HepG2 (cell line): ENCODE results near the gene RSPH1. TPM values are rescaled to one million over a fixed set of nuclear protein-coding genes. Genes with fewer than 3 reads are reported as not detected.

Experiments used
- ATAC-seq: fragments of 200-7000 bp; cut with Tn5 transposase; 3 replicates; pipeline ENCODE4 v1.9.1; 2020; ENCODE audit warnings: mild to moderate bottlenecking, moderate library complexity
- BruUV-seq: library from RNA; stranded (reverse); fragments of 400-500 nt; replicated peaks from 2 replicates; lab custom pipeline; 2021; lab: Mats Ljungman, UMichigan
- CTCF ChIA-PET: fragments of 300-600 bp; formaldehyde crosslinking; extraction: SDS; loops from one replicate; lab custom pipeline; 2021; ENCODE audit warnings: low total read pairs, inconsistent platforms, low intra/inter-chr PET ratio; lab: Yijun Ruan, JAX
- POLR2A ChIA-PET: fragments of 350-600 bp; sonication (Branson Sonifier 250); formaldehyde crosslinking; loops from one replicate; lab custom pipeline; 2020; ENCODE audit warnings: antibody characterized with exemption, inconsistent platforms; lab: Yijun Ruan, JAX
- DNase-seq: peaks from one replicate; pipeline ENCODE4 v3.0.0-alpha.2; 2015; ENCODE audit warnings: low spot score
- FAIRE-seq: peaks from 3 replicates; lab custom pipeline; 2011; peaks lifted over from hg19 to GRCh38; lab: Jason Lieb, UNC
- H2AFZ ChIP-seq: one replicate; pipeline ENCODE4 v1.6.1; 2011; ENCODE audit warnings: low read length, inconsistent platforms
- H3K27ac ChIP-seq: fragments of 300-600 bp; 3 replicates; pipeline ENCODE4 v1.8.0; 2011; ENCODE audit warnings: mixed run types, mild to moderate bottlenecking, mixed read lengths, low read length, inconsistent platforms; ENCODE audit not compliant: insufficient read depth; ENCODE audit errors: extremely low read length
- H3K27me3 ChIP-seq, 2 experiments: fragments of 200-600 bp in 1 of 2; 2 replicates in 1 of 2; 3 replicates in 1 of 2; pipeline versions ENCODE4 v1.6.0 to v1.8.0; 2011; ENCODE audit warnings: low read length in 2 of 2, mild to moderate bottlenecking in 2 of 2, moderate library complexity in 2 of 2, inconsistent platforms in 1 of 2; ENCODE audit not compliant: insufficient read depth in 2 of 2, control insufficient read depth in 1 of 2
- H3K36me3 ChIP-seq, 2 experiments: fragments of 200-600 bp in 1 of 2; replicated peaks in 1 of 2; 2 replicates in 1 of 2; 3 replicates in 1 of 2; pipeline versions ENCODE4 v1.5.1 to v1.8.0; 2011; ENCODE audit warnings: low read length in 2 of 2, inconsistent platforms in 1 of 2; ENCODE audit not compliant: insufficient read depth in 2 of 2, control insufficient read depth in 1 of 2
- H3K4me1 ChIP-seq: 2 replicates; pipeline ENCODE4 v1.5.1; 2012; ENCODE audit warnings: low read length, inconsistent platforms; ENCODE audit not compliant: insufficient read depth
- H3K4me2 ChIP-seq: 2 replicates; pipeline ENCODE4 v1.6.0; 2011; ENCODE audit warnings: low read depth, low read length, inconsistent platforms
- H3K4me3 ChIP-seq, 3 experiments: fragments of 200-600 bp in 1 of 3; sonication (generic), shearing (Covaris generic) in 1 of 3; replicated peaks in 1 of 3; 2 replicates each; pipeline ENCODE4 v1.5.1; 2011 to 2016; ENCODE audit warnings: low read length in 3 of 3, inconsistent platforms in 2 of 3, low read depth in 2 of 3, mild to moderate bottlenecking in 2 of 3, control low read depth in 1 of 3, mixed read lengths in 1 of 3; ENCODE audit not compliant: insufficient read depth in 1 of 3
- H3K79me2 ChIP-seq: one replicate; pipeline ENCODE4 v1.6.1; 2011; ENCODE audit warnings: low read length, inconsistent platforms; ENCODE audit not compliant: insufficient read depth
- H3K9ac ChIP-seq: 2 replicates; pipeline ENCODE4 v1.6.0; 2011; ENCODE audit warnings: mild to moderate bottlenecking, low read depth, low read length, inconsistent platforms; ENCODE audit not compliant: insufficient read depth
- H3K9me3 ChIP-seq: 2 replicates; pipeline ENCODE4 v1.5.1; 2012; ENCODE audit warnings: mild to moderate bottlenecking, low read length
- H4K20me1 ChIP-seq: 2 replicates; pipeline ENCODE4 v1.6.0; 2011; ENCODE audit warnings: inconsistent platforms, mild to moderate bottlenecking, low read length, moderate library complexity; ENCODE audit not compliant: insufficient read depth
- E2F1 ChIP-seq: sonication (generic); formaldehyde crosslinking; IDR thresholded peaks from 2 replicates; pipeline ENCODE4 v1.5.0; 2020; ENCODE audit warnings: missing genetic modification reagents
- FOXA3 ChIP-seq: IDR thresholded peaks from 2 replicates; pipeline ENCODE4 v1.6.1; 2016; ENCODE audit warnings: missing genetic modification reagents, missing compliant biosample characterization
- STAG1 ChIP-seq: sonication (generic); formaldehyde crosslinking; IDR thresholded peaks from 2 replicates; pipeline ENCODE4 v1.4.0; 2020; ENCODE audit warnings: missing genetic modification reagents
- ZKSCAN8 ChIP-seq: IDR thresholded peaks from 2 replicates; pipeline ENCODE4 v1.6.1; 2016; ENCODE audit warnings: borderline replicate concordance, missing genetic modification reagents, missing compliant biosample characterization
- ZNF282 ChIP-seq: fragments of 450-650 bp; IDR thresholded peaks from 2 replicates; pipeline ENCODE4 v1.6.1; 2018; ENCODE audit not compliant: partially characterized antibody
- WGBS: methylation state at CpG from one replicate; pipeline ENCODE4 v1.1.6; 2017; ENCODE audit warnings: low lambda C conversion rate; 5-methylcytosine and 5-hydroxymethylcytosine counted together
- in situ Hi-C: cut with HindIII; loops from 2 replicates; pipeline ENCODE4 v1.10.0; 2017; ENCODE audit warnings: low pct_unique_long_range_greater_than_20kb; ENCODE audit not compliant: extremely low pct_ligation_motif_present
- intact Hi-C: fragments of 100-400 bp; cut with micrococcal nuclease; formaldehyde crosslinking; loops from one replicate; pipeline ENCODE4 v1.10.0; 2022; ENCODE audit not compliant: unreplicated experiment
- polyA plus RNA-seq, 8 experiments: library from polyadenylated mRNA; depleted of rRNA in 3 of 8; stranded (reverse) in 7 of 8; unstranded in 1 of 8; fragments of >200 nt; fragmentation: Illumina TruSeq in 4 of 8; extraction: Trizol in 4 of 8; gene quantifications; 2 replicates each; pipeline versions ENCODE4 v1.2.1 to v1.2.3, GENCODE V29; 2011 to 2016; ENCODE audit warnings: low read depth in 4 of 8, missing spikeins in 1 of 8, mixed read lengths in 1 of 8; ENCODE audit not compliant: insufficient read depth in 1 of 8
- total RNA-seq, 5 experiments: library from RNA; depleted of rRNA; stranded (reverse); fragments of >200 nt; fragmentation: Illumina TruSeq; extraction: Trizol; gene quantifications; 2 replicates each; pipeline ENCODE4 v1.2.3, GENCODE V29; 2016; ENCODE audit warnings: low read depth in 1 of 5

RSPH1 gene
- total and polyA plus RNA-seq, 2 of the 13 experiments (the other 11 are each of a cell fraction or from before 2014, with no cell fraction given): not detected

DNA sequence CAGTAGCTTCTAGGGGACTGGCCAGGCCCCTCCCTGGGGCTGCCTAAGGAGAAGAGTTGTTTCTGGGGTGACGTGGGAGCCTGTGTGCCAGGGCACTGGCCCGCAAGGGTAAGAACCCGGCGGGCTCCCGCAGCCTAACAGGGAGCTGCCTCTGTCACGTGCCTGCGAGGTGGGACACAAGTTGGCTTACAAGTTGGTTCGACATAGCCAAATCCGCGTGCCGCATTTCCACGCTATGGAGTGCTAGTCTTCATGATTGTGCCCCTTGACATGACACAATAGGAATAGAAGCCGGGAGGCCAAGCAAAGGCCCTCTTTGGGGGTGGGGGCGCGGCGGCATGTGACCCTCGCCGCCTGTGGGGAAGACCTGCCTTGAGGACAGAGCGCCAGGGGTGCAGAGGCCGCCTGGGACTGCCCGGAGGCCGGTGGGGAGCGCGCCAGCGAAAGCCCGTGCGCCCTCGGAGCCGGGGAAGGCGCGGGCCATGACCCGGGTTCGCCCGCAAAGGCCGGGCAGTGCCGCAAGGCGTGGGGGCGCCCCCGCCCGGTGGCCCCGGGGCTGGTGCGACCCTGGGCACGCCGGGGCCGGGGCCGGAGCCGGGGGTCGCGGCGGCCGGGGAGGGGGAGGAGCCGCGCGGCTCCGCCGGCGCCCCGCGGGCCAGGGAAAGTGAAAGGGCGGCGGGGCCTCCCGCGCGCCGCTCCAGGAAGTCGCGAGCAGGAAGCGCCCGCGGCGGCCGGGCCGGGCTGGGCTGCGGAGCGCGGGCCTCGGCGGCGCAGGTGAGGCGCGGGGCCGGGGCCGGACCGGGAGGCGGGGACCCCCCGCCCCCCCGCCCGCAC is 17.3 kb upstream of the RSPH1 start, which contains the start of gene SLC37A1 (continued):
- TF ChIP-seq E2F1 (no peak), STAG1 (CRISPR knock-in tag) (no peak), ZNF282 (no peak)

- TF ChIP-seq FOXA3 (CRISPR knock-in tag) (no peak), ZKSCAN8 (CRISPR knock-in tag) (no peak)
- Histone ChIP-seq H3K27ac (no peak overlapping the region), H3K27me3 (peaks cover 8 to 41% of the 10 kb centered on the region in 2 experiments), H3K9me3 (no peaks in the 10 kb centered on the region), H3K9ac (no peak overlapping the region), H3K4me3 (no peak overlapping the region), H4K20me1 (no peaks in the 10 kb centered on the region), H3K4me1 (peaks cover 10% of the 10 kb centered on the region; the same call in 1 of the 2 replicates), H3K36me3 (no peaks in the 10 kb centered on the region), H3K79me2 (no peaks in the 10 kb centered on the region), H2AFZ (no peak overlapping the region), H3K4me2 (no peak overlapping the region)
- ATAC-seq: no peak
- CTCF ChIA-PET: no interaction called here
- FAIRE-seq: no peak
- in situ Hi-C loops: no loop called here
- 65% methylated on average over 16 of the region's 16 CpGs for WGBS
- BruUV-seq: no TSS peak
- DNase-seq: no peak
- POLR2A ChIA-PET: no interaction called here
- intact Hi-C loops: no loop called here
Observed at GRCh38 chr21:42512346-42513034, 16.5 kb upstream of the RSPH1 start.
